Daoy (cell line): ENCODE results near the gene TPO. TPM values are rescaled to one million over a fixed set of nuclear protein-coding genes. Genes with fewer than 3 reads are reported as not detected.
"Not testable (repeated sequence)": the region's sequence is repeated elsewhere in the genome, so short reads cannot be mapped to it uniquely, and the experiment has no call there.

Experiments used
- DNase-seq: peaks from one replicate; pipeline ENCODE4 v3.0.0-alpha.2; 2015; ENCODE audit warnings: low read depth
- total RNA-seq: library from RNA; depleted of rRNA; stranded (reverse); fragments of >200 nt; shearing (Covaris generic); gene quantifications from 2 replicates; pipeline ENCODE4 v1.2.3, GENCODE V29; 2014

Gene TPO
- total RNA-seq, 1 experiment from 2014 or later = not detected

- no peak for DNase-seq
These were observed 88.7 kb downstream of the TPO start for GRCh38 chr2:1501991-1502390.

GRCh38 chr2:1502891-1503304 is 89.6 kb downstream of the TPO start:
- no peak for DNase-seq

GRCh38 chr2:1503471-1504310 is 90.4 kb downstream of the TPO start:
- DNase-seq = no peak

GRCh38 chr2:1504311-1504750 is 91.1 kb downstream of the TPO start:
- DNase-seq = no peak

- no peak for DNase-seq
These were observed 91.8 kb downstream of the TPO start for GRCh38 chr2:1505031-1505441.

- DNase-seq = no peak
These were observed 96.2 kb downstream of the TPO start for GRCh38 chr2:1509271-1510065.

GRCh38 chr2:1510176-1510575 is 96.9 kb downstream of the TPO start:
- no peak for DNase-seq

GRCh38 chr2:1511455-1511854 is 98.2 kb downstream of the TPO start:
- DNase-seq = no peak

- DNase-seq = no peak
These were observed 99.3 kb downstream of the TPO start for GRCh38 chr2:1512321-1513289.

- no peak for DNase-seq
These were observed 101.3 kb downstream of the TPO start for GRCh38 chr2:1514391-1515072.

GRCh38 chr2:1515073-1515430 is 101.8 kb downstream of the TPO start:
- no peak for DNase-seq

- DNase-seq = no peak
These were observed 102.9 kb downstream of the TPO start for GRCh38 chr2:1515986-1516797.

GRCh38 chr2:1516798-1517060 is 103.5 kb downstream of the TPO start:
- DNase-seq = no peak

- not testable (repeated sequence) for DNase-seq
These were observed 104.0 kb downstream of the TPO start for GRCh38 chr2:1517291-1517690.

GRCh38 chr2:1517786-1518185 is 104.5 kb downstream of the TPO start:
- no peak for DNase-seq

- no peak for DNase-seq
These were observed 105.1 kb downstream of the TPO start for GRCh38 chr2:1518331-1518803.

GRCh38 chr2:1518867-1519530 is 105.7 kb downstream of the TPO start:
- peak; percentile 69 for DNase-seq

GRCh38 chr2:1521191-1521877 is 108.1 kb downstream of the TPO start:
- DNase-seq = no peak
